GM21360 (cell line): ENCODE results near the gene CD163L1.
"Not testable (repeated sequence)": the region's sequence is repeated elsewhere in the genome, so short reads cannot be mapped to it uniquely, and the experiment has no call there.

Experiments used
- ATAC-seq: cut with Tn5 transposase; IDR thresholded peaks from one replicate; pipeline ENCODE4 v1.9.1; 2021; ENCODE audit warnings: mild to moderate bottlenecking, moderate library complexity; ENCODE audit not compliant: unreplicated experiment

CD163L1 gene

GRCh38 chr12:7337790-7338189 lies 106.2 kb downstream of the CD163L1 start:
- ATAC-seq, result not testable (repeated sequence)

GRCh38 chr12:7327918-7328317 lies 116.0 kb downstream of the CD163L1 start:
- no peak for ATAC-seq

- no peak for ATAC-seq
Observed at GRCh38 chr12:7324176-7324575, 119.8 kb downstream of the CD163L1 start.

- ATAC-seq, result no peak
Observed at GRCh38 chr12:7322599-7322998, 121.4 kb downstream of the CD163L1 start.

GRCh38 chr12:7321624-7322023 lies 122.3 kb downstream of the CD163L1 start:
- ATAC-seq, result no peak

GRCh38 chr12:7319930-7320329 lies 124.0 kb downstream of the CD163L1 start:
- no peak for ATAC-seq

GRCh38 chr12:7310070-7310469 lies 133.9 kb downstream of the CD163L1 start:
- ATAC-seq, result no peak
